ENCODE results near the gene ATP10D. TPM values are rescaled to one million over a fixed set of nuclear protein-coding genes. Genes with fewer than 3 reads are reported as not detected.

ATP10D gene
- total RNA-seq, 1 experiment from 2014 or later = 0.84 TPM

DNA sequence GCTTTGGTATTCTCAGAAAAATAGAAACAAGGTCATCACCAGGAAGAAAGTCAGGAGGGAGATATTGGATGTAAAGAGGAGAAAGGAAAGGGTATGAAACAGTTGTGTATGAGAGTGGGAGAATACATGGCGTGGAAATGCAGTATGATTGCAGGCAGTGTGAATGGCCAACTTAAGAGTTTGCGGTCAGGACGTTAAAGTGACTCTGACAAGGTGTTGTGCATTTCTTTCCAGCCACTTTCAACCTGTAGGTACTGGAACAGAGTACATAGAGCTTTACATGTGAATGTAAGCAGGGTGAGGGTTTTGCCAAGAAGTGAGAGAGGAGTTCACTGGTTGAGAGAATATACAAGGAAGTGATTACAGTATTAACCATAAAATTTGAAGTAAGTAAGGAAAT is 15.7 kb downstream of the ATP10D start:
- TF ChIP-seq, protein P1, sequence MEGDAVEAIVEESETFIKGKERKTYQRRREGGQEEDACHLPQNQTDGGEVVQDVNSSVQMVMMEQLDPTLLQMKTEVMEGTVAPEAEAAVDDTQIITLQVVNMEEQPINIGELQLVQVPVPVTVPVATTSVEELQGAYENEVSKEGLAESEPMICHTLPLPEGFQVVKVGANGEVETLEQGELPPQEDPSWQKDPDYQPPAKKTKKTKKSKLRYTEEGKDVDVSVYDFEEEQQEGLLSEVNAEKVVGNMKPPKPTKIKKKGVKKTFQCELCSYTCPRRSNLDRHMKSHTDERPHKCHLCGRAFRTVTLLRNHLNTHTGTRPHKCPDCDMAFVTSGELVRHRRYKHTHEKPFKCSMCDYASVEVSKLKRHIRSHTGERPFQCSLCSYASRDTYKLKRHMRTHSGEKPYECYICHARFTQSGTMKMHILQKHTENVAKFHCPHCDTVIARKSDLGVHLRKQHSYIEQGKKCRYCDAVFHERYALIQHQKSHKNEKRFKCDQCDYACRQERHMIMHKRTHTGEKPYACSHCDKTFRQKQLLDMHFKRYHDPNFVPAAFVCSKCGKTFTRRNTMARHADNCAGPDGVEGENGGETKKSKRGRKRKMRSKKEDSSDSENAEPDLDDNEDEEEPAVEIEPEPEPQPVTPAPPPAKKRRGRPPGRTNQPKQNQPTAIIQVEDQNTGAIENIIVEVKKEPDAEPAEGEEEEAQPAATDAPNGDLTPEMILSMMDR (conservative IDR thresholded peaks at IDR 0.05; ENCODE audit: low read depth, low read length) = no peak
- no peak for TF ChIP-seq EZH2 (IDR thresholded peaks at IDR 0.05; ENCODE audit: low read length, unreplicated experiment)
- no peak for TF ChIP-seq EZH2phosphoT487 (IDR thresholded peaks at IDR 0.05; ENCODE audit: borderline replicate concordance, low read length)
- no peak for DNase-seq
- Histone ChIP-seq H3K9me2 (replicated peaks; ENCODE audit: low read length) (no peaks in the 10 kb centered on the region), H3K36me3 (ENCODE audit: low read depth, low read length) (no peaks in the 10 kb centered on the region), H3K79me2 (ENCODE audit: low read length) (no peaks in the 10 kb centered on the region), H3K4me2 (ENCODE audit: low read length) (no peak overlapping the region), H3F3A (ENCODE audit: low read length, unreplicated experiment) (no peaks in the 10 kb centered on the region), H3K4me1 (ENCODE audit: insufficient read depth, low read length) (no peaks in the 10 kb centered on the region), H3K27me3 (ENCODE audit: low read length) (no peaks in the 10 kb centered on the region), H3K9ac (ENCODE audit: low read length) (no peak overlapping the region), H4K20me1 (ENCODE audit: low read length) (no peaks in the 10 kb centered on the region), H2AFZ (ENCODE audit: low read length) (no peak overlapping the region), H3K27ac (ENCODE audit: low read length) (no peak overlapping the region), H3K4me3 (ENCODE audit: low read length) (no peak overlapping the region), H3K9me3 (ENCODE audit: low read length) (no peaks in the 10 kb centered on the region)
- BruUV-seq (replicated peaks) = no TSS peak
- ATAC-seq = no peak
- ChIA-PET CTCF (no interaction called here), POLR2A (ENCODE audit: unreplicated experiment) (no interaction called here)
- intact Hi-C loops (cut with micrococcal nuclease) = no loop called here

DNA sequence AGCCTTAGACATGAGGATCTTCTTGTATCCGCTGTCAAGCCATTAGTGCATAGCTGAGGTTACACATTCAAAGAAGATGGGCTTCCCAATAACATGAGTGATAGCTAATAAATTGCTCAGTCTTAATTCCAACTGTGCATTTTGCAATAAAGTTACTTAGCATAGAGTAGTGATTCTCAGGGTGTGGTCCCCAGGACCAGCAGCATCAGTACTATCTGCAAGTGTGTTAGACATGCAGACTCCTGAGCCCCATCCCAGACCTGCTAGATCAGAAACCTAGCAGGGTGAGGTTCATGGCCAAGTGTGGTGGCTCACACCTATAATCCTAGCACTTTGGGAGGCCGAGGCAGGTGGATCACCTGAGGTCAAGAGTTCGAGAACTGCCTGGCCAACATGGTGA is 20.1 kb downstream of the ATP10D start:
- H4K20me1 ChIP-seq (ENCODE audit: low read length) = no peaks in the 10 kb centered on the region
- H3K27ac ChIP-seq (ENCODE audit: low read length) = no peak overlapping the region
- no peak overlapping the region for H3K4me2 ChIP-seq (ENCODE audit: low read length)
- H3K36me3 ChIP-seq (ENCODE audit: low read depth, low read length) = no peaks in the 10 kb centered on the region
- CTCF ChIA-PET = no interaction called here
- peaks cover 11% of the 10 kb centered on the region for H3K27me3 ChIP-seq (ENCODE audit: low read length)
- H2AFZ ChIP-seq (ENCODE audit: low read length) = no peak overlapping the region
- ATAC-seq (no peak), DNase-seq (no peak)
- no peak overlapping the region for H3K9ac ChIP-seq (ENCODE audit: low read length)
- POLR2A ChIA-PET (ENCODE audit: unreplicated experiment) = no interaction called here
- no peaks in the 10 kb centered on the region for H3K9me2 ChIP-seq (replicated peaks; ENCODE audit: low read length)
- no TSS peak for BruUV-seq (replicated peaks)
- TF ChIP-seq, protein P1 (conservative IDR thresholded peaks at IDR 0.05; ENCODE audit: low read depth, low read length) = no peak
- no peaks in the 10 kb centered on the region for H3K79me2 ChIP-seq (ENCODE audit: low read length)
- no peaks in the 10 kb centered on the region for H3K9me3 ChIP-seq (ENCODE audit: low read length)
- intact Hi-C loops (cut with micrococcal nuclease) = no loop called here
- no peaks in the 10 kb centered on the region for H3K4me1 ChIP-seq (ENCODE audit: insufficient read depth, low read length)
- H3F3A ChIP-seq (ENCODE audit: low read length, unreplicated experiment) = no peaks in the 10 kb centered on the region
- no peak overlapping the region for H3K4me3 ChIP-seq (ENCODE audit: low read length)

DNA sequence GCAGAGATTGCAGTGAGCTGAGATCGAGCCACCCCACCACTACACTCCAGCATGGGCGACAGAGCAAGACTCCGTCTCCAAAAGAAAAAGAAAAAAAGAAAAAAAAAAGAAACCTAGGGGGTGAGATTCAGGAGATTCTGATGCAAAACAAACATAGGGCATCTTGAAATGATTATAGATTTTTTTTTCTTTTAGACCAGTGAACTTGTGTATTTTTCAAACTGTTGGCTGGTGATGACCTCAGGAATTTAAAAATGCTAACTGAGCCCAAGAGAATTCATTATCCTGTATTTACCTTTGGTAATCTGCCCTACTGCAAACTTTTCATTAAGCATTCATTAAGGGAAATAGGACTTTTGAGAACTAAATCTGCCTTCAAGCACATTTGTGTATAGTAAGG is 20.6 kb downstream of the ATP10D start:
- no TSS peak for BruUV-seq (replicated peaks)
- Histone ChIP-seq H3K9ac (ENCODE audit: low read length) (no peak overlapping the region), H3K4me2 (ENCODE audit: low read length) (no peak overlapping the region), H3K27me3 (ENCODE audit: low read length) (peaks cover 11% of the 10 kb centered on the region), H2AFZ (ENCODE audit: low read length) (no peak overlapping the region), H3K79me2 (ENCODE audit: low read length) (no peaks in the 10 kb centered on the region), H3K4me1 (ENCODE audit: insufficient read depth, low read length) (no peaks in the 10 kb centered on the region), H3K27ac (ENCODE audit: low read length) (no peak overlapping the region), H4K20me1 (ENCODE audit: low read length) (no peaks in the 10 kb centered on the region), H3K9me2 (replicated peaks; ENCODE audit: low read length) (no peaks in the 10 kb centered on the region), H3K9me3 (ENCODE audit: low read length) (no peaks in the 10 kb centered on the region), H3F3A (ENCODE audit: low read length, unreplicated experiment) (no peaks in the 10 kb centered on the region), H3K4me3 (ENCODE audit: low read length) (no peak overlapping the region), H3K36me3 (ENCODE audit: low read depth, low read length) (no peaks in the 10 kb centered on the region)
- no peak for TF ChIP-seq EZH2phosphoT487 (IDR thresholded peaks at IDR 0.05; ENCODE audit: borderline replicate concordance, low read length)
- TF ChIP-seq, protein P1 (conservative IDR thresholded peaks at IDR 0.05; ENCODE audit: low read depth, low read length) = no peak
- no peak for TF ChIP-seq EZH2 (IDR thresholded peaks at IDR 0.05; ENCODE audit: low read length, unreplicated experiment)
- CTCF ChIA-PET = no interaction called here
- POLR2A ChIA-PET (ENCODE audit: unreplicated experiment) = no interaction called here
- DNase-seq = no peak
- no peak for ATAC-seq
- intact Hi-C loops (cut with micrococcal nuclease) = no loop called here
